Activated B cell treated with CpG ODN at 0.5 μM for 24 hours (primary cell): ENCODE measurements around the gene OGFOD1. TPM values are rescaled to one million over a fixed set of nuclear protein-coding genes. Genes with fewer than 3 reads are reported as not detected.

ENCODE experiments used
- ATAC-seq: fragments of 200-7000 bp; cut with Tn5 transposase; one replicate; pipeline ENCODE4 v1.10.0; 2021; ENCODE audit warnings: low read depth, mild to moderate bottlenecking, moderate library complexity
- CTCF ChIA-PET: fragments of 350-600 bp; sonication (Branson Sonifier 250); formaldehyde crosslinking; loops from one replicate; lab custom pipeline; 2021; ENCODE audit warnings: antibody characterized with exemption; lab: Charles Lee
- POLR2A ChIA-PET: fragments of 350-600 bp; sonication (Branson Sonifier 250); formaldehyde crosslinking; loops from one replicate; lab custom pipeline; 2021; ENCODE audit warnings: antibody characterized with exemption; lab: Charles Lee
- DNase-seq: peaks from one replicate; pipeline ENCODE4 v3.0.0; 2022
- H3K27ac Mint-ChIP-seq: one replicate; pipeline ENCODE4 v1.8.0; 2020; ENCODE audit warnings: mixed read lengths
- H3K27me3 Mint-ChIP-seq: one replicate; pipeline ENCODE4 v1.8.0; 2021; ENCODE audit warnings: mixed read lengths
- H3K36me3 Mint-ChIP-seq: one replicate; pipeline ENCODE4 v1.8.0; 2021; ENCODE audit warnings: low read depth, mixed read lengths
- H3K4me1 Mint-ChIP-seq: one replicate; pipeline ENCODE4 v1.8.0; 2021; ENCODE audit warnings: mixed read lengths
- H3K4me3 Mint-ChIP-seq: one replicate; pipeline ENCODE4 v1.8.0; 2020; ENCODE audit warnings: mild to moderate bottlenecking, mixed read lengths
- H3K9me3 Mint-ChIP-seq: one replicate; pipeline ENCODE4 v1.8.0; 2020; ENCODE audit warnings: mixed read lengths
- CTCF ChIP-seq: fragments of 200-600 bp; IDR thresholded peaks from one replicate; pipeline ENCODE4 v1.8.0; 2022; ENCODE audit warnings: antibody characterized with exemption, mild to moderate bottlenecking
- intact Hi-C: fragments of 100-400 bp; cut with micrococcal nuclease; formaldehyde crosslinking; loops from one replicate; pipeline ENCODE4 v1.15.1; 2024
- total RNA-seq: library from RNA; stranded (reverse); gene quantifications from 2 replicates; pipeline ENCODE4 v1.2.3, GENCODE V29; 2022

Gene OGFOD1
- total RNA-seq, 1 donor from 2014 or later, result 51.8 TPM

DNA sequence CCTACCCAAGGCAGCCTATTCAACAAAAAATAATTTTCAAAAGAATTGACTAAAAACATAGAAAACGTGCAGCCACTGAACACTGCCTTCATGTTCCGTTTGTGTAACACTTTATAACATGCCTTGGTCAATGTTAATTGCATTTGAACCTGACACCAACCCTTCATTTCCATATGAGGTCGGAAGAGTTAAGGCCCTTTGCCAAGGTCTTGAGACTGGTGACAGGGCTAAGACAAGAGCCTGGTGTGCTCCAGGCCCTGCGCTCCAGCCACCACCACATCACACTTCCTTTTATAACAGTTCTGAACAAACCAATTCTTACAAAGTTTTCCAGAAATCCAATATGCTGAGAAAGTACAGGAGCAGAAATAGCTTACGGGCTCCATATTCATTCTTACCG lies 64.3 kb downstream of the OGFOD1 start:
- no peaks in the 10 kb centered on the region for H3K27me3 Mint-ChIP-seq
- intact Hi-C loops, result loop anchor here (5.0 to 10.0 kb wide), 2 partner anchors 59 to 167 kb away; partner anchors contain the start of gene MT1X
- ATAC-seq, result no peak
- H3K9me3 Mint-ChIP-seq, result no peaks in the 10 kb centered on the region
- H3K4me3 Mint-ChIP-seq, result no peak overlapping the region
- no peak overlapping the region for H3K27ac Mint-ChIP-seq
- DNase-seq, result no peak
- no peak for TF ChIP-seq CTCF
- peaks cover 31% of the 10 kb centered on the region for H3K4me1 Mint-ChIP-seq
- ChIA-PET POLR2A (no interaction called here), CTCF (interaction anchor here (3.3 kb wide), 1 partner anchor 186 kb away, joined by 15 read pairs; no protein-coding TSS in a partner anchor)
- peaks cover 25% of the 10 kb centered on the region for H3K36me3 Mint-ChIP-seq

DNA sequence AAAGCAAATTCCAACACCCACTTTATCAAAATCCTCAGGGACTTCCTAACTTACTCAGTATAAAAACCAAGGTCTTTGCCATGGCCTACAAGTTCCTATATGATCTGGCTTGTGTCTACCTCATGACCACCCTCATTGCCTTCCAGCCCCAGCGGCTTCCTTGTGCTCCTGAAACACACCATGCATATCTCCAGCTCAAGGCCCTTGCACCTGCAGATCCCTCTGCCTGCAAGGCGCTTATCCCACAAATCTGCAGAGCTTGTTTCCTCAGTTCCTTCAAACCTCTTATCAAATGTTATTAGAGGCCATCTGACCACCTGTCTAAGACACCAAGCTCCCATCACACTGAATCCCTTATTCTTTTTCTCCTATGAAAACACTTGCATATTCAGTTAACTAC lies 65.9 kb downstream of the OGFOD1 start:
- Mint-ChIP-seq H3K4me3 (no peak overlapping the region), H3K4me1 (peaks cover 32% of the 10 kb centered on the region), H3K27me3 (no peaks in the 10 kb centered on the region), H3K36me3 (peaks cover 13% of the 10 kb centered on the region), H3K9me3 (no peaks in the 10 kb centered on the region), H3K27ac (no peak overlapping the region)
- intact Hi-C loops, result loop anchor here (5.0 to 10.0 kb wide), 2 partner anchors 58 to 165 kb away; partner anchors contain the start of gene MT1X
- TF ChIP-seq CTCF, result no peak
- ATAC-seq (no peak), DNase-seq (no peak)
- CTCF ChIA-PET, result interaction anchor here (1.1 to 3.3 kb wide), 2 partner anchors 162 to 185 kb away, joined by 3 to 15 read pairs; no protein-coding TSS in a partner anchor
- POLR2A ChIA-PET, result no interaction called here

DNA sequence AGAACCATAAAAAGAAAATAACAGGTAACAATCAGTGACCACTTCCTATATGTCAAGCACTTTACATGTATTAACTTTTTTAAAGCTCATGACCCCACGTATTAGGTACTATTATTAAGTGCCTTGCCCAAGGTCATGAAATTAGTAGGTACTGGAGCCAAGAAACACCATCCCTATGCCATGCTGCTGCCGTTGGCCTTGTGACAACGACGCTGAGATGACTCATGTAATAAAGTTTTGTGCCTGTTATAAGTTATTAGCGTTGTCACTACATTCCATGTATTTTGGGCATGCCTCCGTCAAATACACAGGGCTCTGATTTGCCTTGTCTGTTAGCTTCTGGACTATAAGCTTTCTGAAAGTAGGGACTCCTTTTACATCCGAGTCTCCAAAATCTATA lies 67.1 kb downstream of the OGFOD1 start:
- Mint-ChIP-seq H3K36me3 (peaks cover 6% of the 10 kb centered on the region), H3K4me3 (peak overlapping the region; percentile 87), H3K4me1 (peaks cover 28% of the 10 kb centered on the region), H3K9me3 (no peaks in the 10 kb centered on the region), H3K27ac (peak overlapping the region; percentile 60), H3K27me3 (no peaks in the 10 kb centered on the region)
- ATAC-seq (no peak), DNase-seq (no peak)
- no peak for TF ChIP-seq CTCF
- intact Hi-C loops, result loop anchor here (5.0 to 10.0 kb wide), 2 partner anchors 56 to 164 kb away; partner anchors contain the start of gene MT1X
- ChIA-PET CTCF (interaction anchor here (0.8 to 3.3 kb wide), 2 partner anchors 10 to 184 kb away, joined by 3 to 15 read pairs; no protein-coding TSS in a partner anchor), POLR2A (interaction anchor here (0.6 to 1.3 kb wide), 2 partner anchors 67 to 98 kb away, joined by 5 to 8 read pairs; partner anchors contain the start of genes NUDT21 and OGFOD1)

- ATAC-seq, result peak; percentile 92
- DNase-seq, result peak; percentile 94
- Mint-ChIP-seq H3K4me1 (peaks cover 20% of the 10 kb centered on the region), H3K27ac (peak within 1 kb of the TSS; percentile 87), H3K27me3 (no peaks in the 10 kb centered on the region), H3K9me3 (no peaks in the 10 kb centered on the region), H3K4me3 (peak within 1 kb of the TSS; percentile 87), H3K36me3 (no peaks in the 10 kb centered on the region)
- TF ChIP-seq CTCF, result no peak
- CTCF ChIA-PET, result no interaction called here
- intact Hi-C loops, result loop anchor here (1.0 to 10.0 kb wide), 5 partner anchors 55 to 211 kb away; partner anchors contain the start of genes MT1X, MT2A, NUDT21 and NUP93
- POLR2A ChIA-PET, result interaction anchor here (0.7 to 1.3 kb wide), 3 partner anchors 10 to 179 kb away, joined by 3 to 8 read pairs (median 5); partner anchors contain the start of genes NUDT21 and OGFOD1
These were observed 68.3 kb downstream of the OGFOD1 start, which contains the start of gene BBS2 for GRCh38 chr16:56519459-56520250. TSS of gene BBS2 (minus strand) at chr16:56520024. CDS start at chr16:56519862, 162 bp downstream.

DNA sequence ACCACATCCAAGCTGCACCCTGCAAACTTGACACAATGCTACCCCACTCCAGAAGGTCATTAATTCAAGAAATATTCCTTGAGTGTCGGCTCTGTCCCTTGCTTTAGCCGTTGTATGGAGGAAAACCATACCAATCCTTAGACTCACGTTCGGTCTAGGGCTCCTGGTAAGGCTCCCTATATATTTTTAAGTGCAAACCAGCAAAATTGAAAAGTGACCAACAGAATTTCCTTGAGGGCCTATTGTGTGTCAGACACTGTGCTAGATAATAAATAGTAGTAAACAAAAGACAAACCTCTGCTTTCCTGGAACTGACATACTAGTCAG lies 68.9 kb downstream of the OGFOD1 start:
- intact Hi-C loops, result loop anchor here (1.0 kb wide), 2 partner anchors 88 to 210 kb away; partner anchors contain the start of genes MT2A and NUP93
- H3K4me3 Mint-ChIP-seq, result peak overlapping the region; percentile 87
- peak overlapping the region; percentile 87 for H3K27ac Mint-ChIP-seq
- no peak for TF ChIP-seq CTCF
- H3K27me3 Mint-ChIP-seq, result no peaks in the 10 kb centered on the region
- CTCF ChIA-PET, result no interaction called here
- peaks cover 20% of the 10 kb centered on the region for H3K4me1 Mint-ChIP-seq
- no peaks in the 10 kb centered on the region for H3K36me3 Mint-ChIP-seq
- DNase-seq, result no peak
- no peaks in the 10 kb centered on the region for H3K9me3 Mint-ChIP-seq
- ATAC-seq, result no peak
- POLR2A ChIA-PET, result interaction anchor here (0.7 kb wide), 1 partner anchor 179 kb away, joined by 3 read pairs; no protein-coding TSS in a partner anchor
